ENCODE results near the gene SEC11C.

- TF ChIP-seq CTCF (IDR thresholded peaks at IDR 0.05): no peak
- TF ChIP-seq POLR2A (IDR thresholded peaks at IDR 0.05): no peak
- no peak for TF ChIP-seq EP300 (IDR thresholded peaks at IDR 0.05)
- no peak for TF ChIP-seq POLR2AphosphoS5 (IDR thresholded peaks at IDR 0.05)
Observed at GRCh38 chr18:59141294-59142068, 1.8 kb downstream of the SEC11C start.
